ENCODE measurements around the gene PRKCA. TPM values are rescaled to one million over a fixed set of nuclear protein-coding genes. Genes with fewer than 3 reads are reported as not detected.

Gene PRKCA
- total RNA-seq, 1 experiment from 2014 or later: 26.8 TPM

GRCh38 chr17:66733759-66734158 lies 431.3 kb downstream of the PRKCA start:
- DNase-seq (ENCODE audit: low read depth): no peak

DNA sequence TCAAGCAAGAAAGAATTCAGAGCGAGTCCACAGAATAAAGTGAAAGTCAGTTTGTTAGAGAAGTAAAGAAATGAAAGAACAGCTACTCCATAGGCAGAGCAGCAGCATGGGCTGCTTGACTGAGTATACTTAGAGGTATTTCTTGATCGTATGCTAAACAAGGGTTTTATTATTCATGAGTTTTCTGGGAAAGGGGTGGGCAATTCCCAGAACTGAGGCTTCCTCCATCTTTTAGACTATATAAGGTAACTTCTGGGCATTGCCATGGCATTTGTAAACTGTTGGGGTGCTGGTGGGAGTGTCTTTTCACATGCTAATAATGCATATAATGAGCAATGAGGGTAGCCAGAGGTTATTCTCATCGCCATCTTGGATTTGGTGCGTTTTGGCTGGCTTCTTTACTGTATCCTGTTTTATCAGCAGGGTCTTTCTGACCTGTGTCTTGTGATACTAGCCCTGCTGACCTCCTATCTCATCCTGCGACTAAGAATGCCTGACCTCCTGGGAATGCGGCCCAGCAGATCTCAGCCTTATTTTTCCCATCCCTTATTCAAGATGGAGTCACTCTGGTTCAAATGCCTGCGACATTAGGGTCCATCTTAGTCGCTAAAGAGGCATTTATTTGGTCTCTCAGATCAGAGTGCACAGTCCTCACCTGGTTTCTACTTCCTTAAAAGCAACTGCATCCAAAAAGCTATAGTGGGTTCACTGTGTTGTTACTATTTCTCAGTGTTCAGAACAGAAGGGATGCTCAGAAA lies 432.0 kb downstream of the PRKCA start:
- DNase-seq (ENCODE audit: low read depth): no peak

DNA sequence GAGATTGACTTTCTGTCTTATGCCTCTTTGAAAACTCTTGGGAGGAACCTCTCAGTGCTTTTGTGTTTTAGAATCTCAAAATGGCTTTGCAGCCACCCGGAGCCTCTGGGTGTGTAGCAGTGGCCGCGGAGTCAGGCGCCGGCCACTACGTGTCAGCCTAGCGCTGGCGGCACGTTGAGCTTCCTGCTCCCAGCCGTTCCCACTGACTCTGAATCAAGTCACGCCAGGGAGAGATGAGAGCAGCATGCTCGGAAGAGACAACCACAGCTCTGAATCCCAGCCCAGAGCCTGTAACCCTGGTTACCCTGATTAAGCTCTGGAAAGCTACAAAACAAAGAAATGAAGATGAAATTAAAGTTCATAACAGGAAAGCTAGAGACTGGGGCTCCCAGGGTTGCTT lies 435.1 kb downstream of the PRKCA start:
- no peak for DNase-seq (ENCODE audit: low read depth)

DNA sequence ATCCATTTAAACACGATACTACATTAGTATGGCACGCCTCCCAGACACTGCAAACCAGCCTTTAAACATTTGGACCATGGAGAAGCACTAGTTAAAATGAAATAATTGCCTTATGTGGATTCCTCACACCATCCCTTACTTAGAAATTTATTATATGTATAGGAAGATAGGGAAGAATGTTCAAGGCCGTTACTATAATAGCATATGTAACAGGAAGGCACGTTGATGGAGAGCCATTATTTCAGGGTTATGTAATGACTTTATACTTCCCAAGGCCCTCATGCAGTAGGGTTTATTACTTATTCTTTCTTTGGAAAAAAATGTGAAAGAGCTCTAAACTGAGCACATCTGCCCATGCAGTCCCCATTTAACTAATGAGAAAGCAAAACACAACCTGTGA lies 435.9 kb downstream of the PRKCA start:
- no peak for DNase-seq (ENCODE audit: low read depth)

- DNase-seq (ENCODE audit: low read depth): no peak
Observed at GRCh38 chr17:66739553-66739952, 437.1 kb downstream of the PRKCA start.

DNA sequence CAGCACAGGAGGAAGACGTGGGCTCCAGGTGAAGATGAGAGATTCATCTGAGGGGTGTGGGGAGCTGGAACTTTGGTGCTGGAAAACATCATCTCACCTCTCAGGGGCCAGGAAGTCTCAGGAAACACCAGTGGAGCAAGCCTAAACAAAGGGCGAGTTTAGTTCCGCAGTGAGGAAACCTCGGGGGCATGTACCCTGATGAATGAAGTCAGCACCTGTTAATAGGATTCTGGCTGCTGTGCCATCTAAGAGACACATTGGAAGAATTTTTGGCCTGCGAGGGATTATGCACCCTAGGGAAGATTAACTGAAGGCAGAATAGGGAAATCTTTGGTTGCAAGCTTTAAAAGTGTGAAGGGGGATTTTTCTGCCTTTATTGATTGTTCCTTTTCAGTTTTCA lies 437.8 kb downstream of the PRKCA start:
- DNase-seq (ENCODE audit: low read depth): no peak

DNA sequence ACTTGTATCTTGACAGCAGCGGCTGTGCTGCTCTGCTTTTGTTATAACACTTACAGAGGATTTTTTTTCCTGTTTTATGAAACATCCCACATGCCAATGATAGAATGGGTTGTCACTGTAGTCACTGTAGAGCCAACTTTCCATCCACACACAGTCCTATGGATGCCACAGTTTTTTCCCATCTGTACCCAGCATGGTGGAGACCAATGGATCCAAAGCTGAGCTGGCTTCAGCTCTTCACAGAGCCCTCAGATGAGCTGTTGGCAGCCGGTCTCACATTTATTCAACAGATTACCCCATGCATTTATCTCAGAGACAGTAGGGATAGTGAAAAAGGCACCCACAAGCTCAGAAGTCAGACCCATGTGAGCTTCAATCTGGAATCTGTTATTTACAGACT lies 441.1 kb downstream of the PRKCA start:
- no peak for DNase-seq (ENCODE audit: low read depth)

GRCh38 chr17:66746736-66747135 lies 444.3 kb downstream of the PRKCA start:
- no peak for DNase-seq (ENCODE audit: low read depth)

- peak; percentile 86 for DNase-seq (ENCODE audit: low read depth)
Observed at GRCh38 chr17:66747578-66748275, 445.3 kb downstream of the PRKCA start.

DNA sequence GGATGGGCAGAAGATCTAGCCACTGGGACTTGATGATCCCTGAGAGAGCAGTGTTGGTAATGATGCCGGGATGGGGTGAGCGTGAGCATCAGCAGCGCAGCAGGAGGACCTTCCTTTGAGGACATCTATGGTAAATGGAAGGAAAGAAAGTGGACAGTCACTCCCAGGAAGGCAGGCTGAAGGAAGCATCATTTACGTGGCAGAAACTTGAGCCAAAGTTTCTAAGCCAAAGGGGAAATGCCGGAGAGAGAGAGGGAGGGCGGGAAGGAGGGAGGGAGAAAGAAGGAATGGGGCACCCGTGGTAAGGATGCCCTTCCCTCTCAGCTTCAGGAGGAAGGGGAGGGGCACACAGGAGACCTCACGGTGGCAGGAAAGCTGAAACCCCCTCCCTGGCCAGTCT lies 446.2 kb downstream of the PRKCA start:
- no peak for DNase-seq (ENCODE audit: low read depth)

DNA sequence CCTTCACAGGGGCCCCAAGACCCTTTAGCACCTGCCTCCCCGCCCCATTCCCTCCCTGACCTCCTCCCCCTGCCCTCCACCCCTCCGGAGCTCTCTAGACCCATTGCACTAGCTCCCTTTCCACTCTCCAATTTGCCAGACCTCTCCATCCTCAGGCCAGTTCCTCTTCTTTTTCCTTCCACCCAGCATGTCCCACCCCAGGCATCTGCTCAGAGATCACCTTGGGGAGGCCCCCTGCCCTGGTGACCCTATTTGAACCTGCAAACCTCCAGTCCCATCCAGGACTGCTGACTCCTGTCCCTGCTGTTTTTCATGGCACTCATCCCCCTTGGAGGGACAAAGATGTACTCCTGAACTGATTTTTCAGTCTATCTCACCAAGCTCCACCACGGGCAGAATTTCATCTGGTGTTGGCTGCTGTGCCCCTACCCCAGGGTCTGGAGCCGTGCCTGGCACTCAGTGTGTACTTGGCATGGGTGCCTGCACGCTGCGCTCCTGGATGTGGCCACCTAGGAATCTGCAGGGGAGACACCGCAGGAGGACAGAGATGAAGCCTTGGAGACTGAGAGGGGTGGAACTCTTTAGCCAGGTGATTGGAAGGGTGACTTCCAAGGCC lies 446.9 kb downstream of the PRKCA start:
- DNase-seq (ENCODE audit: low read depth): no peak

GRCh38 chr17:66750116-66750515 lies 447.7 kb downstream of the PRKCA start:
- DNase-seq (ENCODE audit: low read depth): no peak

GRCh38 chr17:66750781-66751543 lies 448.5 kb downstream of the PRKCA start:
- DNase-seq (ENCODE audit: low read depth): no peak

DNA sequence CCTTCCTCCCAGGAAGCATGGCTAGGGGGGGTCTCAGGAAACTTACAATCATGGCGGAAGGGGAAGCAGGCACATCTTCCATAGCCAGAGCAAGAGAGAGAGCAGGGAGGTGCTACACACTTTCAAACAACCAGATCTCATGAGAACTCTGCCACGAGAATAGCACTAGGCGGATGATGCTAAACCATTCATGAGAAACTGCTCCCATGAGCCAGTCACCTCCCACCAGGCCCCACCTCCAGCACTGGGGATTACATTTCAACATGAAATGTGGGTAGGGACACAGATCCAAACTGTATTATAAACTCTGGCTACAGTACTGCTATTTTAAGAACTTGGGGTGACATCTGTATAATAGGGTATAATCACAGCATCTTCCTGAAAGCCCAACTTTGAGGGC lies 449.4 kb downstream of the PRKCA start:
- DNase-seq (ENCODE audit: low read depth): no peak

GRCh38 chr17:66752411-66752810 lies 450.0 kb downstream of the PRKCA start:
- DNase-seq (ENCODE audit: low read depth): no peak

GRCh38 chr17:66753126-66753920 lies 450.9 kb downstream of the PRKCA start:
- no peak for DNase-seq (ENCODE audit: low read depth)

GRCh38 chr17:66755101-66755943 lies 452.9 kb downstream of the PRKCA start:
- no peak for DNase-seq (ENCODE audit: low read depth)

DNA sequence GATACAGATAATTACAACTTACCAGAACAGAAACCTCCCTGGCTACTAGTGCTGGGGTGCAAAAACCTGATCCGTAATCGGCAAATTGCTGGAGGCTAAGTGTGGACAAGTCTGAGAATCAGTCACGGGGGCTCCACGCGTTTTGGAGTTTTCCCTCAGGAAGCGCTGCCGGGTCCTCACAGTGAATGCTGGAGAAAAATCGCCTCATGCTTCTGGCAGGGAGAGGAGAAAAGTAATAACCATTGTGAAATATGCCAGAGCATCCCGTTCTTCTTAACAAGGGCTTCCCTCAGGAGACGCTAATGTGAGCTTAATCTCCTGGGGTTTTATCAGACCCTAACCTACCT lies 453.5 kb downstream of the PRKCA start:
- no peak for DNase-seq (ENCODE audit: low read depth)

DNA sequence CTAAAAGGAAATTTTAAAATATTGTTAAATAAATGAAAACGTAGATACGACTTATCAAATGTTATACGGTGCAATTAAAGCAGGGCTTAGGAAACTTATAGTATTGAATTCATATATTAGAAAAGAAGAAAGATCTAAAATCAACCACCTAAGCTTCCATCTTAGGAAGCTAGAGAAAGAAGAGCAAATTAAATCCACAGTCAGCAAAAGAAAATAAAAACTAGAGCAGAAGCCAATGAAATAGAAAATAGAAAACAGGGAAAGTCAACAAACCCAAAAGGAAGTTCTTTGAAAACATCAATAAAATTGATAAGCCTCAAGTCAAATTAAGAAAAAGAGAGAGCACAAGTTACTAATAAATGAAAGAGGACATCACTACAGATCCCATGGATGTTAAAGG lies 457.9 kb downstream of the PRKCA start:
- DNase-seq (ENCODE audit: low read depth): no peak

DNA sequence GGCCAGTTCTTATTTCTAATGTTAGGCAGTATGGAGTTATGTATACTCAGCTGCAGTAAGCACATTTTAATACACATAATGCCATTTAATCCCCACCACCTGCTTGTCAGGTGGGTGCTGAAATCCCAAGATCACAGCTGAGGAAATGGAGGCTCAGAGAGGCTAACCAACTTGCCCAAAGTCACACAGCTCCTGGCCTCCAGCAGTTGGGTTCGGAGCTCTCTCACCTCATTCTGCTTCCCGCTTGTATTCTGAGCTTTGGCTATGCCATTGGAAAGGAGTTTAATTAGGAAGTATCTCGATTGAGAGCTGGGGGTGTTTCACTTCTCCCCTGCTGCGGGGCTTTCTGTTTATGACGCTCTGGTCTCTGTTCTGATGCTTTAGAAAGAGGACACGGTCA lies 459.9 kb downstream of the PRKCA start:
- DNase-seq (ENCODE audit: low read depth): no peak

All from LHCN-M2 (cell line).